HG03103 (cell line): ENCODE measurements around the gene ITPKB.

Source experiments
- ATAC-seq: cut with Tn5 transposase; IDR thresholded peaks from one replicate; pipeline ENCODE4 v1.9.1; 2021; ENCODE audit warnings: low read depth; ENCODE audit not compliant: unreplicated experiment

The ITPKB gene

DNA sequence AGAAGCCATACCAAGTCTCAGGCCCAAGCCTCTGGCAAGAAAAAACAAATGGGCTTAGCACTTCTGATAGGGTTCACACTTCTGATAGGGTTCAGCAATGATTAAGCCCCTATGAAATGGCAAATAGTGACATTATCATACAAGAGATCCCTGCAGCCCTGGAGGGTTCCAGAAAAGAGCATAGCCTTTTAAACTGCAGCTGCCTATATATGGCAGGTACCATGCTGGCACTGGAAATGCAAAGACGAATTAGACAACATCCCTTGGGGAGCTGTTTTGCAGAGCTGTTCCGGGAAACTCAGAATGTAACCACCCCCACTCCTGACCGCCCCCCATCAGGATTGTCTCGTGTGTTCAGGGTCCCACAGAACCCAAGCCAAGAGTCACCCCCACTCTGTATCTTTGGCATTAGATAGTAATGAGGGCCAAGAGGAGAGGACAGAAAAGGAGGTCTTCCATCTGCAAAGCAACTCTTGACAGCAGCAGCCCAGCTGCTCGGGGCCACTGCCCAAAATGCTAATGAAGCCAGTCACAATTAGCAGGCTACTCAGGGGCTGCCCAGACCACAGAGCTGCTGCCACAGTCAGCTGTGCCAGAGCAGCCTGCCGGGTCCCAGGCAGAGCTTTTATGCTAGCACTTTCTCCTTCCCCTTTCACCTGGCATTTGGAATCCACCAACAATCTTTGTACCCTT is 50.9 kb downstream of the ITPKB start:
- ATAC-seq, result no peak

- no peak for ATAC-seq
Observed at GRCh38 chr1:226687426-226687825, 51.7 kb downstream of the ITPKB start.

DNA sequence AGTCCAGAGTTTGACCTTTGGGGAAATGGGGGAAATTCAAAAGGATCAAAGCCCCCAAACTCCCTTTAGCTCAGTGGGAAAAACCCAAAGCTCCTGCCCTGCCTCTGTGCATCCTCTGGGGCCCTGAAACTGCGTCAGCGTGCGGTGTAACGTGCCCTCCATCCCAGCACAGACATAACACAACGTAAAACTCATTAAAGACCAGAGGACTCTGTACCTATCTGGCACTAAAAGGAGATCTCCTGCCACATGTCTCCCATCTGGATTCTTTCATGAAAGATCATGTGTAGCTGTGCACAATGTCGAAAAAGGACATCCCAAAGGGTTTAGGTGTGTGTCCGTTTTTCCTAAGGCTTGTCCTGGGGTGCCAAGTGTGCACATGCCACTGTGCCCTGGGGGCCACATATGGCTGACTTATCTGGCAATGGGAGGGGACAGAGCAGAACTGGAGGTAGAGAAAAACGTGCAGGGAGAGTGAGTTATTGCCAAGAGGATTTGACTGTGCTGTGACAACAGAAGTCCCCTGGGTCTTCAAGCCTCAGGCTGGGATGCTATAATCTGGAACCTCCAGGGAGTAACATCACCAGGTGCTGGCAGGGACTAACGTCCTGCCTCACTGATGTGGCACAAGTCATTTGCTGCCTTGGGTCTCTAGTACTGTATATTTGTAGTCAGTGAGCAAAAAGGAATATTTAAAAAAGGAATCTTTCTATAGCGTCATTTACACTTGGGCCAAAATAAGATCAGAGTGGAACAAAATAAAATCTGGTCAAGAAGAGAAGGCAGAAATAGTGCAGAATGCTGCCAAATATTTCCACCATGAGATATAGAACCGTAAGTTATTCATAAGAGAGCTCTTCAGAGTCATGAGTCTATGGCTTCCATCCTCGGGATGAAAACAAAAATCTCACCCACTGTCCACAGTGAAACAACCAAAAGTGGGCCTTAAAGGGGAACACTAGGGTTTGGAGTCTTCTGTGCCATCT is 52.3 kb downstream of the ITPKB start:
- no peak for ATAC-seq

- no peak for ATAC-seq
Observed at GRCh38 chr1:226685196-226685820, 53.8 kb downstream of the ITPKB start.

GRCh38 chr1:226684026-226684425 is 55.1 kb downstream of the ITPKB start:
- no peak for ATAC-seq

GRCh38 chr1:226682871-226683814 is 55.9 kb downstream of the ITPKB start:
- ATAC-seq, result no peak

DNA sequence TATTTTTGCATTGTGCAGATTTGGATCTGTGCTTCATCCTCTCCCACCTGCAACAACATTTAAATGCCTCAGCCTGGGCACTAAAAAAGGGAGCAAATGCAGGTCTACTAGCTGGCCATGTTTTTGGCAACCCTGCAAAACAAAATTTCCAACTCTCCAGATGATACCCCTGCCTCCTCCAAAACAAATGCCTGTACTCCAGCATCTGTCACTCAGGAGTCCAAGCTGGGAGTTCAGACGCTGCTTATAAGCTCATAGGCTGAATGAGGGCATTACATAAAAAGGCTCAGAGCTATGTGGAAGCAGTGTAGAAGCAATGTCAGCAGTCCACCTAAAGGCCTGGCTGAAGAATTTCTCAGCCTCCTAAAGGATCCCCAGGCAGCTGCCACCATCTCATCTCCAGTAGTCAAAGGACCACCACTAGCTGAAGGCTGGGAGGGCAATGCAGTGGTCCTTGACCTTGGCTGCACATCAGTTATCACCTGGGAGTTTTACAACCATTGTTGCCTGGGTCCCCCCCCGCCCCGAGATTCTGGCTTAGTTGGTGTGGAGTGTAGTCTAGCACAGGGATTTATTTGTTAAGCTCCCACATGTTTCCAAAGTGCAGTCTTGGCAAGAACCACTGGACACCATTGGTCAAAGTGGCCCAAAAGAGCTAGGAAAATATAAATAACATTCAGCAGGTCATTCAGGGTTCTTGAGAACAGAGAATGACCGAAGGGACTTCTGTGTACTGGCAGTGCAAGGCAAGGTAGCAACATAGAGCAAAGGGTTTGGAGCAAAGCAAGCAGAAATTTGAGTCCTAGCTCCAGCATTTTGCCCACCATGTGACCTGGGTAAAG is 57.2 kb downstream of the ITPKB start:
- ATAC-seq, result no peak

DNA sequence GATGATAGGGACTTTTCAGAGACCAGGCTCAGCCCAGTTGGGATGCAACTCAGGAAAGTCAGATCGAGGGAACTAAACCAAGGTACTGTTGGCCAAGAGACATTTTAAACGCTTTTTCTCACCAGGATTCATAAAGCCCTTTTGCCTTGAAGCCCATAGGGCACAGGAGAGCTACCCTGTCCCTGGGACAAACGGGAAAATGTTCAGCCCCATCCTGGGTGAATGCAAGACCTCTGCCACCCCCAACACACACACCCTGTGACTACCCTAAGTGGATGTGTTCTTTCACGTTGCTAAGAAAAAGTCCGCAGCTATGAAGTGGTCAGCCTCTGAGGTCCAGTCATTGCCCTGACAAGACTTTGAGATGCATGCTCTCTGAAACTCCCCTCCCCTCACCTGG is 58.4 kb downstream of the ITPKB start:
- no peak for ATAC-seq

- peak; percentile 52 for ATAC-seq
Observed at GRCh38 chr1:226679853-226680516, 59.1 kb downstream of the ITPKB start.

- no peak for ATAC-seq
Observed at GRCh38 chr1:226679262-226679661, 59.8 kb downstream of the ITPKB start.

DNA sequence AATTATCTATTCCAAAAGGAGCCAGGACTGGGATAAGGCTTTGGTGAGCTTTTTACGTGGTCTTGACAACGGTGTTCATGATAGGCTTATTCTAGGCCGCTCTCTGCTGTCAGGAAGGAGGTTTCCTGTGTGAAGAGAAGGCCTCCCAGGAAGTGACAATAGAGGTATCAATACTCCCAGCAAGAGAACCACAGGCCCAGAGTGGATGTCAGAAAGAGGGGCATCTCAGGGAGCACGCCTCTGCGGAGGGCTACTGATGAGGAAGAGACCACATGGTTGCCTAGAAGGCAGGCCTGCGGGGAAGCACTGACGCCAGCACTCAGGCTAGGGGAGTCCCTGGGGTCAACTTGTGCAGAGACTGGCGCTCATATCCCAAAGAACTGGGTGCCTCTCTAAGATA is 60.4 kb downstream of the ITPKB start:
- ATAC-seq, result no peak

GRCh38 chr1:226678251-226678650 is 60.8 kb downstream of the ITPKB start:
- ATAC-seq, result no peak

DNA sequence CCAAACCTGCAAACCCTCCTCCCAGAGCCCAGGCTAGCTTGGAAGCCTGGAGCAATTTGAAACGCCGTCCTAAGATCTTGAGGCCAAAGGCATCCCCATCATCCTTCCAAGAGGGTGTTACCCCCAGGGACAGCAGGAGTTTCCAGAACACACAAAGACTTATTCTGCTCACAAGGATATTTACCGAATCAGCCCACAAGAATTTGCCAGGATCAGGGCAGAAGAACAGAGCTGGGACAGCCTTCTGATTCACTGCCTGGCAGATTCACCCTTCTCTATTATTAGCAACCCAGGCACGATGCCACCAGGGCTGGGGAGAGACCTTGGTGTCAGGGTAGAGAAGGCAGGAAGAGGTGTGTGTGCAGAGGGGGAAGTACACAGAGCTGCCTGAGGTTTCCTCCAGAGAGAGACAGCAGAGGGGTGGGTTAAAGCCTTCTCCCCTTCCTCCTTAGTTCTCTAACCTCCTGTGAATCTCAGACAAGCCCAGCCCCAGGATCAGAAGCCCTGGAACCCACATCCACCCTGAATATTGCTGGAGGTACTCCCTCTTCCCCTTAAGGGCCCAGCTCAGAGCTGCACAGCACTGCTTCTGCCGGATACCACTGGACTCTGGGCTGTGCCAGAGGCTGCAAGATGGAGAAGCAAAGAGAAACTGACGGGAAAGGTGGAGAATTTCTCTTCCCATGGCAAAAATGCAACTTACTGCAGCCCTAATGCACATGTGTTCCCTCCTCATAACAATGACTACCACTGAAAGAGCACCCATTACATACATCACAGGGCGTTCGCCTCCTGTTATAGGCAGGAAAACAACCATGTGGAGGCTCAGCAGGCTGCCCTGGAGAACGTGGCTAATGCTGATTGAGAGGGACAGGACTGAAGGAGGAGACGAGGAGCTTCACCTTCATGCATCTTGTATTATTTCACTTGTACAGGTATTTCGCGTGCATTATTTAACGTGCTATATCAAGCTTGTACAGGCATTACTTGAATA is 61.8 kb downstream of the ITPKB start:
- ATAC-seq, result peak; percentile 29

DNA sequence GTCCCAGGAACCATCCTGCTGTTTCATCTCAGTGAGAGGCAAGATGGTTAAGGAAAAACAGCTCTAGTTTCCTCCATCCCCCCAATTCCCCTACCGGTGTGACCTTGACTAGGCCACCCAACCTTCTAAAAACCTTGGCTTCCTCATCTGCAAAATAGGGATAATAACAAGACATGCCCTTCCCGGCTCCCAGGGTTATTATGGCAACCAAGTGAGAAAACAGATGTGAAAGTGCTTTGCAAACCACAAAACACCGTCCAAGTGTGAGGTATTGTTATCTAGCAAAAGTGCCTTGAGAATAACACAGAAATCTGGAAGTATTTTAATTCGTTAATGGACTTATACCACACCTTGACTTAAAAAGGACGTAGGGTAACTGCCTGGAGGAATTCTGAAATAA is 62.7 kb downstream of the ITPKB start:
- ATAC-seq, result no peak

GRCh38 chr1:226675715-226676357 is 63.2 kb downstream of the ITPKB start:
- ATAC-seq, result no peak

DNA sequence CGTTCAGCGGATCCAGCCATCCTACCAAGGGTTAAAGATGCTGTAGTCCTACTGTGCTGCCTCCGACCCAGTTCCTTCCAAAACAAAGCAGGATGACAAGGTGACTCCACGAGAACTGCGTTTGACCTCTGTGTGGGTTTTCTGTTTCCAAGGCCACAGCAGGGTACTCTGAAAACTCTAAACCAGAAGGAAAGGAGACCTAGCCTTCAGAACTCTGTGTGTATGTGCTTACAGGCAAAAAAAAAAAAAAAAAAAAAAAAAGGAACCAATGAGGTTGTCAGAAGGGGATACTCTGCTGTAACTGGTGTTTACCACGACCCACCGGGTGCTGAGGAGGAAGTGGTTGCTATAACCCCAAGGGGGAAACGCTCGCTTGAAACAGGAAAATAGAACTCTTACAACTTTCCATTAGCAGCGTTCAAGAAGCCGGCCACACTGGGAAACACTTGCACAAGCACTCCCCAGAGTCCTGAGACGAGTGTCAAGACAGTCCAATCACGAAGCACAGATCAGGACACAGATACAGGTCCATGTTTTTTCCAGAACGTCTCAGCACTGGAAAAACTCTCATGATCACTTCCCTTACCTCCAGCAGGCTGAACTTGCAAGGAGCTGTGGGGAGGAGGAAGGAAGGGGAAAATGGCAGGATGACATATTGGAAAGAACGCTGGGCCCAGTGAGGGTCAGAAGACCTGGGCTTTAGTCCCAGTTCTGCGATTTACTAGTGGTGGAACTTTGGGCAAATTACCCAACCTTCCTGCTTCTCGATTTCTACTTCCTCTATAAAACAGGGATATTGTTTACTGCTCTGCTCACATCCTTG is 64.0 kb downstream of the ITPKB start:
- peak; percentile 63 for ATAC-seq
